SK-N-SH (cell line): ENCODE data around the gene TTC28. TPM values are rescaled to one million over a fixed set of nuclear protein-coding genes. Genes with fewer than 3 reads are reported as not detected.

Source experiments
- CTCF ChIA-PET: fragments of 300-600, 350-600 bp; formaldehyde crosslinking; extraction: SDS; loops from one replicate; lab custom pipeline; 2021; lab: Yijun Ruan, JAX
- POLR2A ChIA-PET: fragments of 350-600 bp; sonication (Branson Sonifier 250); formaldehyde crosslinking; extraction: SDS; loops from one replicate; lab custom pipeline; 2020; ENCODE audit warnings: antibody characterized with exemption, inconsistent platforms; lab: Yijun Ruan, JAX
- DNase-seq: peaks from one replicate; pipeline ENCODE4 v3.0.0; 2012
- H2AFZ ChIP-seq: fragments of 200-600 bp; sonication (generic); 2 replicates; pipeline ENCODE4 v1.8.1; 2016; ENCODE audit warnings: antibody characterized with exemption, mild to moderate bottlenecking, low read depth
- H3F3A ChIP-seq: fragments of 200-600 bp; sonication (generic); replicated peaks from 2 replicates; pipeline ENCODE3; 2016; ENCODE audit warnings: antibody characterized with exemption, mild to moderate bottlenecking; ENCODE audit not compliant: insufficient read depth
- H3K27ac ChIP-seq, 2 experiments: fragments of 200-500 bp in 1 of 2; fragments of 200-600 bp in 1 of 2; sonication (Bioruptor generic) in 1 of 2; sonication (generic), shearing (Covaris generic) in 1 of 2; 2 replicates each; pipeline versions ENCODE4 v1.5.1 to v1.6.1; 2014 to 2016; ENCODE audit warnings: low read depth in 2 of 2, inconsistent platforms in 1 of 2, low read length in 1 of 2, mild to moderate bottlenecking in 1 of 2, mixed read lengths in 1 of 2
- H3K27me3 ChIP-seq: fragments of 200-600 bp; sonication (generic), shearing (Covaris generic); 2 replicates; pipeline ENCODE4 v1.6.1; 2016; ENCODE audit warnings: mixed run types; ENCODE audit not compliant: insufficient read depth
- H3K36me3 ChIP-seq, 2 experiments: fragments of 200-500 bp in 1 of 2; fragments of 200-600 bp in 1 of 2; sonication (Bioruptor generic) in 1 of 2; sonication (generic) in 1 of 2; replicated peaks in 1 of 2; 2 replicates each; pipeline versions ENCODE3 to v1.5.1; 2014 to 2016; ENCODE audit warnings: low read length in 1 of 2, mild to moderate bottlenecking in 1 of 2; ENCODE audit not compliant: insufficient read depth in 2 of 2, control insufficient read depth in 1 of 2
- H3K4me1 ChIP-seq, 2 experiments: fragments of 200-500 bp in 1 of 2; fragments of 200-600 bp in 1 of 2; sonication (Bioruptor generic) in 1 of 2; sonication (generic), shearing (Covaris generic) in 1 of 2; 2 replicates each; pipeline versions ENCODE4 v1.5.1 to v1.6.1; 2014 to 2016; ENCODE audit warnings: low read depth in 1 of 2, low read length in 1 of 2, mixed run types in 1 of 2; ENCODE audit not compliant: insufficient read depth in 2 of 2, control insufficient read depth in 1 of 2
- H3K4me2 ChIP-seq: fragments of 200-600 bp; sonication (generic), shearing (Covaris generic); 2 replicates; pipeline ENCODE4 v1.6.1; 2017; ENCODE audit warnings: mixed run types
- H3K4me3 ChIP-seq, 2 experiments: fragments of 200-500 bp in 1 of 2; fragments of 200-600 bp in 1 of 2; sonication (Bioruptor generic) in 1 of 2; sonication (generic), shearing (Covaris generic) in 1 of 2; 2 replicates each; pipeline versions ENCODE4 v1.5.1 to v1.8.1; 2014 to 2016; ENCODE audit warnings: low read depth in 2 of 2, inconsistent platforms in 1 of 2, low read length in 1 of 2, mild to moderate bottlenecking in 1 of 2, mixed read lengths in 1 of 2, moderate library complexity in 1 of 2
- H3K79me2 ChIP-seq: fragments of 200-600 bp; sonication (generic); 2 replicates; pipeline ENCODE4 v1.8.1; 2017; ENCODE audit warnings: mild to moderate bottlenecking; ENCODE audit not compliant: insufficient read depth
- H3K9ac ChIP-seq: fragments of 200-600 bp; sonication (generic); 2 replicates; pipeline ENCODE4 v1.6.1; 2017; ENCODE audit warnings: mixed run types
- H3K9me2 ChIP-seq: fragments of 200-600 bp; sonication (generic); 2 replicates; pipeline ENCODE4 v1.6.1; 2017; ENCODE audit warnings: mixed run types
- H3K9me3 ChIP-seq: fragments of 200-600 bp; sonication (generic); 2 replicates; pipeline ENCODE4 v1.6.1; 2017; ENCODE audit warnings: mixed run types, mild to moderate bottlenecking, moderate library complexity
- H4K20me1 ChIP-seq: fragments of 200-600 bp; sonication (generic); 2 replicates; pipeline ENCODE4 v1.6.1; 2017; ENCODE audit warnings: mild to moderate bottlenecking, mixed run types; ENCODE audit not compliant: insufficient read depth
- ELF1 ChIP-seq: IDR thresholded peaks from 2 replicates; pipeline ENCODE4 v1.4.0; 2012
- EP300 ChIP-seq, 2 experiments: IDR thresholded peaks; 2 replicates each; pipeline versions ENCODE4 v1.4.0 to v1.6.1; 2012; ENCODE audit warnings: borderline replicate concordance in 1 of 2, low read depth in 1 of 2, low read length in 1 of 2
- FOXJ3 ChIP-seq: sonication (generic); formaldehyde crosslinking; IDR thresholded peaks from 2 replicates; pipeline ENCODE4 v1.5.1; 2020; ENCODE audit warnings: mild to moderate bottlenecking, missing genetic modification reagents
- GABPA ChIP-seq: IDR thresholded peaks from 2 replicates; pipeline ENCODE4 v1.4.0; 2012; ENCODE audit warnings: low read depth, mild to moderate bottlenecking
- GATA2 ChIP-seq: sonication (generic); formaldehyde crosslinking; IDR thresholded peaks from 2 replicates; pipeline ENCODE4 v1.5.0; 2020; ENCODE audit warnings: mild to moderate bottlenecking, missing genetic modification reagents
- IRF3 ChIP-seq: fragments of 150-350 bp; IDR thresholded peaks from 2 replicates; pipeline ENCODE4 v1.6.1; 2016; ENCODE audit warnings: mild to moderate bottlenecking, low read depth, low read length
- JUND ChIP-seq: IDR thresholded peaks from 2 replicates; pipeline ENCODE4 v1.4.0; 2012
- MXI1 ChIP-seq: IDR thresholded peaks from 2 replicates; pipeline ENCODE4 v1.6.1; 2012; ENCODE audit warnings: mild to moderate bottlenecking, low read depth, low read length, improper control_type of control experiment
- NFIC ChIP-seq: IDR thresholded peaks from 2 replicates; pipeline ENCODE4 v1.4.0; 2012; ENCODE audit warnings: borderline replicate concordance
- NRF1 ChIP-seq: IDR thresholded peaks from 2 replicates; pipeline ENCODE4 v1.6.1; 2012; ENCODE audit warnings: low read depth, mild to moderate bottlenecking, low read length
- POLR2AphosphoS5 ChIP-seq: IDR thresholded peaks from 2 replicates; pipeline ENCODE4 v1.6.1; 2012; ENCODE audit warnings: low read depth, low read length
- RAD21 ChIP-seq: IDR thresholded peaks from 2 replicates; pipeline ENCODE4 v1.6.1; 2012; ENCODE audit warnings: mild to moderate bottlenecking, low read length
- TAF1 ChIP-seq: IDR thresholded peaks from 2 replicates; pipeline ENCODE4 v1.6.1; 2012; ENCODE audit warnings: low read depth, mild to moderate bottlenecking, low read length, moderate library complexity, borderline replicate concordance
- TCF12 ChIP-seq: IDR thresholded peaks from 2 replicates; pipeline ENCODE4 v1.4.0; 2012
- YY1 ChIP-seq: IDR thresholded peaks from 2 replicates; pipeline ENCODE4 v1.4.0; 2012; ENCODE audit warnings: low read depth, mild to moderate bottlenecking
- WGBS: methylation state at CpG from one replicate; pipeline ENCODE4 v1.1.6; 2017; ENCODE audit warnings: low lambda C conversion rate; 5-methylcytosine and 5-hydroxymethylcytosine counted together
- polyA plus RNA-seq, 3 experiments: library from polyadenylated mRNA; depleted of rRNA; stranded (reverse); fragments of >200 nt; gene quantifications; 2 replicates each; pipeline ENCODE4 v1.2.3, GENCODE V29; 2012

Gene TTC28
- polyA plus RNA-seq, 1 of the 3 experiments (the other 2 are of a cell fraction): 5.9 TPM

DNA sequence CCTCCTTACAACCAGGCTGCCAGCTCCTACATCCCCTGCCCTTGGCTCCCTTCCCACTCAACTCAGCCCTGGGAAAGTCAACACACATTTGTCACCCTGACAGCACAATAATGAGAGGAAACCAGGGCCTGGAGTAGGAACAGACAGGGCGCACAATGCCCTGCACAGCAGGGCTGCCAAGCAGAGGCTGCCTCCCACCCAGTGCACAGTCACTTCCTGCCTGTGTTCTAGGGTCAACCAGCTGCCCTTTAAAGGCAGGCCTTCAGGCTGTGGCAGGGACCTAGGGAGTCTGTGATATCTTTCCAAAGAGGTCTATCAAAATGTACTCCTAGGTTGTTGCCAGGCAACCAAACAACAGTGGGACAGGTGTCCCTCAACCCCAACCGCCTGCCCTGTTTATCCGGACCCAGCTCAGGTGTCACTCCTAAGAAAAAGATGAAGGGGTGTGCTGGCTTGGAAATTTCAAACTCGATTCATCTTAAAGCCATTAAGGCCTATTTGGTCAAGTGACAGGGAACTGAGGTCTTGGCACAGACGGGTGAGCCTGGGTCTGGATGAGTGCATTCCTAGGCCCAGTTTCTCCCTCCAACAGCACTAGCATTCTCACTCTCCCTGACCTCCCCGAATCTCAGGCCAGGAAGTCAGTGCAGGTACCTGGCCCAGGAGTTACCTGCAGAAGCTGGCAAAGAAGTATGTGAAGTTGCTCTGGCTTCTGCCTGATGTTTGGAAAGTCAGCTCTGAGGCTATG is 650.3 kb downstream of the TTC28 start (continued):
- TF ChIP-seq TCF12: peak; percentile 63
- no peak for TF ChIP-seq GABPA
- peak; percentile 20 to 40; a peak in 2 of 4 replicates for TF ChIP-seq EP300 (IDR thresholded peaks at IDR 0.05; ENCODE audit: borderline replicate concordance in 1 of 2, low read depth in 1 of 2, low read length in 1 of 2)
- TF ChIP-seq IRF3: no peak
- peak; percentile 75 for TF ChIP-seq NFIC
- TF ChIP-seq NRF1: no peak
- no peak for TF ChIP-seq JUND
- TF ChIP-seq FOXJ3 (CRISPR knock-in tag): 0 out of 2 replicates have a peak, but pooled peaks have one; percentile 26
- TF ChIP-seq MXI1: no peak
- TF ChIP-seq YY1: no peak
- TF ChIP-seq POLR2AphosphoS5: no peak
- TF ChIP-seq TAF1: no peak

DNA sequence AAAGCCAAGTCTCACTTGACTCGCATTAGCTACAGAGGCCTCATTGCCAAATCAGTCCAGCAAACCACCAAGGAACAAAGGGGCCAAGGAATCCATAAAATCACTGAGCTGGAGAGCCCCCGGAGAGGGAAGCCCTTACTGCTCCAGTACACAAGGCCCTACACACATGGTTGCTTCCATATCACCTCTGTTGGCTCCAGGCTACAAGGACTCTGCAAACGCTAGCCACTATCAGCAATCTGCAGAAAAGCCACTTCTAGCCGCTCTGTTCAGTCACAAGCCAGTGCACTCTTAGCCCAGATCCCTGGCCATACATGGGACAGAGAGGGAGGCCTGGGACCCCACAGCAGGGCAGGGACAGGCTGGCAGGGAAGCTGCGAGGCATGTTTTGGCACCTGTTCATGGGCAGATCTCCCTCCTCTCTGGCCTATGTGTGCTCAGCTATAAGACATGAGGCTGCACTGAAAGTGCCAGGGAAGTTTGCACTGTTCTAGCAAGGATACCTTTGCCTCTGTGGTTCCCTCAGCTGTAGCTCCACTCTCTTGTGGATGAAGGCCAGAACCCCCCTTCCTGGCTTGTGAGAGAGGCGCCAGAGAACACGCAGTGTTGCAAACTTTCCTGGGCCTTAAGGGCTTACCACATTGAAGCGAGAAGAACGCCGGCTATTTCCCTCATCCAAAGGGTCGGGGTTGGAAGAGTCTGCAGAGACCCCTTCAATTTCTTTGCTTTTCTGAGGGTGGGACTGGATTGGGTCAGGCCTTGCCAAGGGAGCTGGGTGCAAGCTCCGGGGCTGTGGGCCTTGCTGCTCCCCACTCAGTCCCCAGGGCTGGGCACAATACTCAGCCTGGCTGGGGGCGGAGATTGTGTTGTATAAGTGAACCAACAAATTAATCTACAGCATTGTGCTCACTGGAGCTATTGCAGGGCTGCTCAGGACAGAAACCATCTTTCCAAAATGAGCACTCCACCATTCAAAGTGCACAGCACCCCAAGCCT is 651.9 kb downstream of the TTC28 start:
- no peaks in the 10 kb centered on the region for H4K20me1 ChIP-seq
- H3F3A ChIP-seq: no peaks in the 10 kb centered on the region
- H3K9ac ChIP-seq: no peak overlapping the region
- no peak overlapping the region for H3K4me2 ChIP-seq
- peaks cover 14 to 95% of the 10 kb centered on the region in 2 experiments for H3K4me1 ChIP-seq
- H3K9me3 ChIP-seq: no peaks in the 10 kb centered on the region
- no peak overlapping the region for H2AFZ ChIP-seq
- POLR2A ChIA-PET: no interaction called here
- WGBS: 95% methylated on average over 11 of the region's 13 CpGs
- peak overlapping the region in 1 of 2 experiments; percentile 79; a peak in 2 of 4 replicates for H3K27ac ChIP-seq
- peak; percentile 70 for TF ChIP-seq GATA2 (CRISPR knock-in tag)
- TF ChIP-seq RAD21: peak; percentile 24; the same call in 1 of the 2 replicates
- TF ChIP-seq FOXJ3 (CRISPR knock-in tag): peak; percentile 70
- TF ChIP-seq EP300 (IDR thresholded peaks at IDR 0.05; ENCODE audit: borderline replicate concordance in 1 of 2, low read depth in 1 of 2, low read length in 1 of 2): peak in 1 of 2 experiments; percentile 67; a peak in 1 of 4 replicates
- no peak for TF ChIP-seq ELF1
- no peaks in the 10 kb centered on the region for H3K27me3 ChIP-seq
- DNase-seq: peak; percentile 52
- H3K36me3 ChIP-seq: no peaks in the 10 kb centered on the region
- H3K4me3 ChIP-seq: no peak overlapping the region
- H3K79me2 ChIP-seq: no peaks in the 10 kb centered on the region
- CTCF ChIA-PET: interaction anchor here (0.6 to 4.4 kb wide), 7 partner anchors 9 to 802 kb away, joined by 3 to 39 read pairs (median 6); no protein-coding TSS in a partner anchor
- no peaks in the 10 kb centered on the region for H3K9me2 ChIP-seq
